GM18508 (cell line): ENCODE measurements around the gene TTC16.

Experiments
- ATAC-seq: cut with Tn5 transposase; IDR thresholded peaks from one replicate; pipeline ENCODE4 v1.9.1; 2021; ENCODE audit warnings: moderate number of reproducible peaks; ENCODE audit not compliant: insufficient read depth, unreplicated experiment

The TTC16 gene

GRCh38 chr9:127762111-127762676, 46.3 kb downstream of the TTC16 start:
- ATAC-seq: no peak

DNA sequence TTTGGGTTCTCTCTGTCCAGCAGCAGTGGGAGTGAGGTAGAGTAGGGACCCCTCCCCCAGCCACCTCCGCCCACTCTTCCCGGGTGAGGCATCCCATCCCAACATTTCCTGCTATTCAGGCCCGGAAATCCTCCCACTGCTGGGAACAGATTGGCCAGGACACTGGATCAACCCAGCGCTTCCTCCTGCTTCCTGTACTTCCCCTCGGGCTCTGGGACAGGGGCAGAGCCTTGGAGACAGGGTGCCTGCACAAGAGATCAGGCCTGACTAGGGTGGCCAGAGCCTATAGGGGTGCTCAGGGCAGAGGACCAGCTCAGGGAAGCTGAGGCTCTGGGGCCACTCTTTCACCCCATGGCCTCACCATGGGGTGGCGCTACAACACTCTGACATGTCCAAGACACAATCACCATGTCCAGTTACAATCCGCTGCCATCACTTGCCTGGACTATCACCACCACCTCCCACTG, 48.1 kb downstream of the TTC16 start:
- no peak for ATAC-seq

DNA sequence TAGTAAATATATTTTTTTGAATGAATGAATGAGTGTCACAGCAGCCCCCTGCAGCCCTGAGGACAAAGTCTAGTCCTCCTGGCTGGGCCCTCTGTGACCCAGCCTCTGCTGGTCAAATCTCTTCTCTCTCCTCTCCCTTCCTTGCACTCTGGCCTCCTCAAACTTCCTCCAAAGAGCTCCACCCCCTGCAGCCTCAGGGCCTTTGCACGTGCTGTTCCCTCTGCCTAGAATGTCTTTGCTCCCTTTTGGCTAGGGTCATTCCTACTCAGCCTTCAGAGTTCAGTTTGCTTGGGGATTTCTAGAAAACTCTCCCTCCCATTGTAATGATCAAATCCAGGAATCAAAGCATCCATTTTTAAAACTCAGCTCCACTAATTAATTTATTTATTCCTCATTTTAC, 49.5 kb downstream of the TTC16 start:
- no peak for ATAC-seq

GRCh38 chr9:127767410-127767809, 51.5 kb downstream of the TTC16 start:
- ATAC-seq: no peak

- ATAC-seq: no peak
Observed at GRCh38 chr9:127767909-127768331, 52.0 kb downstream of the TTC16 start.

DNA sequence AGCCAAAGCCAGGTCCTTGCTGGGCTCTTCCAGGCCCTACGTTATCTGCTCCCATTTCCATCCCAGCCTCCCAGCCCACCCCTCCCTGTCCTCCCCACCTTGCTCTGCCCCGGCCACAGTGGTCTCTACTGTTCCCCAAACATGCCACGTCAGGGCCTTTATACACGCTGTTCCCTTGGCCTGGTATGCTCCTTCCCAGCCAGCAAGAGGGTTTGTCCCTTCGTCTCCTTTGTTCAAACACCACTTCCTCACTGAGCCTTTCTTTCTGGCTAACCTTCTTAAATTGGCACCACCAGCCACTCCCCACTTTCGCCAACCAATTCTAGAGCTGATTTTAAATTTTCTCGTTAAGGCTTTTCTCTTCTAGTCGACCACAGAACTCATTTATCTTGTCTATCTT, 52.8 kb downstream of the TTC16 start:
- ATAC-seq: no peak

DNA sequence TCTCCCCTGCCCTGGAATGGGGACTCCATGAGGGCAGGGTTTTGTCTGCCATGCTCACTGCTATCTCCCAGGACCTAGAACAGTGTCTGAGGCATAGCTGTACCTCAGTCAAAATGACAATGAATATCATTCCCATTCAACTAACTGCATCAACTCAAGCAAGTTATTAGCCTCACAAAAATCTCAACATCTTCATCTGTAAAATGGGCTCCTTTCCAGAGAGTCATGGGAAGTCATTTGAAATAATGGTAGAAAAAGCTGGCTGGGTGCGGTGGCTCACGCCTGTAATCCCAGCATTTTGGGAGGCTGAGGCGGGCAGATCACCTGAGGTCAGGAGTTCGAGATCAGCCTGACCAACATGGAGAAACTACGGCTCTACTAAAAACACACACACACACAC, 53.2 kb downstream of the TTC16 start:
- no peak for ATAC-seq

DNA sequence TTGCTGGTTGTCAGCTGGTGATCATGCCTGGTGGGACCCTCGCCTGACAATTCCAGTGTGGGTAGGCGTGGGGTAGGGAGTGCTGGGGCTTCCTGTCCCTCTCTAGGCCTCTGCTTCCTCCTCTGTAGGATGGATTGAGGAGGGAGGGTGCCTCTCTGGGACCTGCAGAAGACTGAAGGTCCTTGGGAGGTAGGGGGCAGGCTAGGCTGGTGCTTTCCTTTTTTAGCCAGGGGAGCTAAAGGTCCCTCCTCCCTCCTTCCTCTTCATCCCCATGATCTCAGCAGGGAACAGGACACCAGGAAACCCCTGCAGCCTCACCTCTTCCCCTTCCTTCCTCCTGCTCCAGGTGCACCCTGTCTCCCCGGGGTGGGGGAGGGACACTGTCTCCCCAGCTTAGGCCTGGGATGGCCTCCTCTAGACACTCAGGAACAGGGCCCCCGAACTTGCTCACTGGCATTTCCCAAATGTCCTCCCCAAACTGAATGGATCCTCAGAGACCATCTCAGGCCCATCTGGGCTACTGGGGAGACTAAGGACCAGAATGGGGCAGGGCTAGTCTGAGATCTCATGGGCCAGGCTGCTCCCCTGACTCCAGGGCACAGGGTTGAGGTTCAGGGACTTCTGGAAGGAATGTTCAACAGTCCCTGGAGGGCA, 54.2 kb downstream of the TTC16 start:
- ATAC-seq: no peak

GRCh38 chr9:127770583-127770904, 54.7 kb downstream of the TTC16 start:
- ATAC-seq: no peak

DNA sequence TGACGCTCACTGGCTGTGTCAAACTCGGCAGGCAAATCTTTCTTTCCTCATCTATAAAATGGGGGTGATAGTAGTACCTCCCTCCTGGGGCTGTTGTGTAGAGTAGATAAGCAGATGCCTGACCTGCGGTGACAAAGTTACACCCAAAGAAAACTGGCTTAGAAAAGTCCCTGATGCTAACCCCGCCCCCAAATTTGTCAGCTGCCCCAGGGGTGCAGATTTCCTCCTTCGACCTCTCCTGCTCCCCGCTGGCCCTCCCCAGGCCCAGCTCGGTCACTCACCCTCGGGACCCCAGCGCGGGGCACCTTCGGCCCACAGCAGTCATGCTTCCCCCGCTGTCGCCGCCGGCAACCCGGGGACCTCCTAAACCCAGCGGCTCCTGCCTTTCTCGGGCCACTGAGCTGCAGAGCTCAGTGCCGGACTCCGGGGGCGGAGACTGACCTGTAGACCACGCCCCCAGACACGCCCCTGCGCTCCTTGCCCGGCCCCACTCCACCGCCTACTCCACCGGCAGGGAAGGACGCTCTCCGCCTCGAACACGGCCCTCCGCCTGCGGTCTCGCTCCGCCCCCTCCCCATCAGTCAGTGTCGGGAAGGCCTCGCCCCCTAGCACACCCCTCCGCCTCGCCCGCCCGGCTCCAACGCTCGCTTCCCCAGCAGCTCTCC, 55.2 kb downstream of the TTC16 start:
- no peak for ATAC-seq

DNA sequence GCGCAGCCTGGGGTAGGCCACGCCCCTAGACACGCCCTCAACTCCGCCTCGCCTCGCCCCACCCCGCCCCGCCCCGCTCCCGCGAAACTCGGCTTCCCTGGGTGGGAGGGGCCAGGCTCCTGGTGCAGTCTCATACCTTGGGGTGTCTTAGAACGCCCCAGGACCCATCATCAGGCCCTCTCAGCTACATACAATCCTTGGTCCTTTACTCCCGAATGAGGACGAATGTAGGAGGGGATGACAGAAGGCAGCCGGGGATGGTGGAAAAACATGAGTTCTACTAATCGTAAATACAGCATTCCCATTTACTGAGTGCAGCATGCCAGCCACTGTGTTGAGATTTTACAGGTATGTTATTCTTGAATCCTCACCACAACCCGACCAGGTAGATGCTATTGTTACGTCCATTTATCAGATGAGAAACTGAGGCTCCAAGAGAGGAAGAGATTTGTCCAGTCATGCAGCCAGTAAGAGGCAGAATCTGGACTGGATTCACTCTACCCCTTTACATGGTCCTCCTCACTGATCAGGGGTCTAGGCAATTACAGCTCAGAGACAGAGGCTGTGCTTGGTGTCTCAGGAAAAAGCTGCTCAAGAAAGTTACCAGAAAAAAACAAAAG, 55.8 kb downstream of the TTC16 start:
- no peak for ATAC-seq

DNA sequence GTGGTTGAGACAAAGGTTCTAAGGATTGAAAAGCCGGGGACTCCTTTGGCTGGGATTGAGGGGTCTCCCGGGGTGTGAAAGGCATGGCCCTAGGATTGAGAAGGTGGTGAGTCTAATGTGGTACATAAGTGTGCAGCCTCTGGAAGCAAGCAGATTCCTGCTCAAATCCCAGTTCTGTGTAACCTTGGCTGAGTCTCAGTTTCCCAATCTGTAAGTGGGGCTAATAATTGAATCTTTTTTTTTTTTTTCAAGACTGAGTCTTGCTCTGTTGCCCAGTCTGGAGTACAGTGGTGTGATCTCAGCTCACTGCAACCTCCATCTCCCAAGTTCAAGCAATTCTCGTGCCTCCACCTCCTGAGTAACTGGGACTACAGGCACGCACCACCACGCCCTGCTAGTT, 56.7 kb downstream of the TTC16 start:
- no peak for ATAC-seq

DNA sequence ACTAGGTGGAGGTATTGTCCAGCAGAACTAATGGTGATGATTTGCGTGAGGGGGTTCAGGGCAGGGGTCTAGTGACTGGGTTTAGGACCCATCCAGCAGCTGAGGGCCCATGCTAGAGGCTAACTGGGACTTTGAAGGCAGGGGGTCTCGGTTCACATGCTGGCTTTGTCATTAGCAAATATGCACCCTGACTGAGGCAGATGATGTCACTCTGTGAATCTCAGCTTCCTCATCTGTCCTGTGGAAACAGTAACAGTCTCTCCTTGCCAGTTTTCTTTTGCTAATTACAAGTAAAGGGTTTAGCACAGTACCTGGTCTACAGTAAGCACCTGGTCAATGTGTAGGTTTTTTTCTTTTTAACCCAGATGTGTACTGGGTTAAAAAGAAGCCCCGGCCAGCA, 57.4 kb downstream of the TTC16 start:
- no peak for ATAC-seq

DNA sequence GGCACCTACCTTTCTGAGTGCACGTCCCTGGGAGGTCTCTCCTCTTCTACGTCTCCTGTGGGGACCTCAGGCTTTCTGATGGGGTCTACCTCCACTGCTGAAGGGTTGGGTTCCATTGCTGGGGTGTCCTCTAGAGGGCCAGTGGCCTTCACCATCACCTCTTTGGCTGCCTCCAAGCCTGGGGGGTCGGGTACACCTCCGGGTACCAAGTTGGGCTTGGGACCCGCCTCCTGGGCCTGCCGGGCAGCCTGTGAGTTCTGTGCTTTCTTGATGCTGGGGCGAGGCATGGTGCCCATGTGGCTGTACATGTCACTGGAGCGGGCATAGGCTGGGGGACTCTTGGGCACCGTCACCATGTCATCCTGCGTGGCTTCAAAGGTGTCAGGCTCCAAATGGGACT, 58.1 kb downstream of the TTC16 start:
- no peak for ATAC-seq

- no peak for ATAC-seq
Observed at GRCh38 chr9:127776195-127776923, 60.5 kb downstream of the TTC16 start.

GRCh38 chr9:127776924-127777289, 61.0 kb downstream of the TTC16 start:
- no peak for ATAC-seq

DNA sequence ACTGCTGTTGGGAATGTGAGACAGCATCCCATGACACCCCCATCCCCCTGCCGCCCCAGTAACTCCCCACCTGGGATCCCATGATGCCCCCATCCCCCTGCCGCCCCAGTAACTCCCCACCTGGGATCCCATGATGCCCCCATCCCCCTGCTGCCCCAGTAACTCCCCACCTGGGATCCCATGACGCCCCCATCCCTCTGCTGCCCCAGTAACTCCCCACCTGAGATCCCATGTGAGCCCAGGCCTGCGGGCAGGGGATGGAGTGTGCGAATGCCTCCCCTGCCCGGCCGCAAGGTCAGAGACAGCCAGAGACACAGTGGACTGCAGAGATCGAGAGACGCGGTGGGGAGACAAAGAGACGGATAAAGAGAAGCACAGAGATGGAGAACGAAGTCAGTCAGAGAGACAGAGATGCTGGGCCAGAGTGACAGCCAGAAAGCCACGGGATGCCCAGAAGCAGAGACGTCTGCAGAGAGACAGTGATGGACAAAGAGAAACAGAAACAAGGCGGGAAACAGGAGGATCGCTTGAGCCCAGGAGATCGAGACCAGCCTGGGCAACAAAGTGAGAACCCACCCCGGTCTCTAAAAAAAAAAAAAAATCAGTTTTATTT, 61.6 kb downstream of the TTC16 start:
- no peak for ATAC-seq

DNA sequence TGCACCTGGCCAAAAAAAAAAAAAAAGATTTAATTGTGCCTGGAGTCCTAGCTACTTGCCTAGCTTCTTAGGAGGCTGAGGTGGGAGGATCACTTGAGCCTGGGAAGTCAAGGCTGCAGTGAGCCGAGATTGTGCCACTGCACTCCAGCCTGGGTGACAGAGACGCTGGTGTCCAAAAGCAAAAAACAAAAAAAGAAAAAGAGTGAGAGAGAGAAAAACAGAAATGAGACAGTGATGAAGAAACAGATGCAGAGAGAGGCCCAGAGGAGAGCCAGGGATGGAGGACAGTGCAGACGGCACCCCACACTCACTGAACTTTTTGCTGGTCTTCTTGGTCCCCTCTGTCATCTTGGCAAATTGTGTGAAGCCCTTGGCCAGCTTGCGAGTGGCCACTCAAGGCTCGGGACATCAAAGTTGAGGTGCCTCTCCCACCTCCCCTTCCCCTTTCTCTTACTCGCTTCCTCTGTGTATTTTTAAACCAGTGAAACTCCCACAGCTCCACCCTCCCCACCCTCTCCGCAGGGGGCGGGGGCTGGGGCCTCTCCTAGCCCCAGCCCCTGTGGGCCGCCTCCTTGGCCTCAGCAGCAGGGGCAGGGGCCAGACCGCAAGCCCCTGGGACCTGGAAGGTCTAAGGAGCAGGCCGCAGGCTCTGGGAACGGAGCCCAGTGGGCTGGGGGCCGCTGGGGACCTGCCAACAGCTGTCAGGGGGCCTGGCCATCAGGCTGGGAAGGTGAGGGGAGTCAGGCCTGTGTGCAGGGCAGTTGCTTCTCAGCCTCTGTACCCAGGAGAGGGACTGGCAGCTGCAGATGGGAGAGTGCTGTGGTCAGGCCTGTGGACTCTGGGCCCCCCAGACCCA, 62.6 kb downstream of the TTC16 start, which contains the start of gene SH2D3C:
TSS of gene SH2D3C (minus strand) at position 387 of the 856 bp plus-strand sequence. CDS start at position 348, 39 bp downstream.
- ATAC-seq: no peak
